Effector memory CD4-positive, alpha-beta T cell (primary cell): ENCODE results near the gene FOXM1.

Experiments
- DNase-seq, 3 donors: peaks; one replicate each; pipeline ENCODE4 v3.0.0-alpha.2; 2020
- H3K27ac ChIP-seq: 2 replicates; pipeline ENCODE4 v1.7.0; 2013; ENCODE audit warnings: mild to moderate bottlenecking, low read length, moderate library complexity; ENCODE audit not compliant: insufficient read depth, poor library complexity, severe bottlenecking
- H3K27me3 ChIP-seq: replicated peaks from 2 replicates; pipeline ENCODE4 v1.7.0; 2013; ENCODE audit warnings: mild to moderate bottlenecking, low read length; ENCODE audit not compliant: insufficient read depth, control insufficient read depth, poor library complexity, severe bottlenecking
- H3K36me3 ChIP-seq: 2 replicates; pipeline ENCODE4 v1.7.0; 2013; ENCODE audit warnings: mild to moderate bottlenecking, low read length, moderate library complexity; ENCODE audit not compliant: control insufficient read depth, insufficient read depth
- H3K4me1 ChIP-seq: 2 replicates; pipeline ENCODE4 v1.7.0; 2013; ENCODE audit warnings: low read length, mild to moderate bottlenecking; ENCODE audit not compliant: control insufficient read depth, insufficient read depth, poor library complexity, severe bottlenecking
- H3K4me3 ChIP-seq: 2 replicates; pipeline ENCODE4 v1.7.0; 2013; ENCODE audit warnings: low read length, low read depth, mild to moderate bottlenecking; ENCODE audit not compliant: insufficient read depth, poor library complexity, severe bottlenecking
- H3K9me3 ChIP-seq: 2 replicates; pipeline ENCODE4 v1.7.0; 2013; ENCODE audit warnings: mild to moderate bottlenecking, low read length, moderate library complexity; ENCODE audit not compliant: control insufficient read depth
- total RNA-seq, 3 donors: gene quantifications; one replicate each; lab custom pipeline; 2026; lab: John Stamatoyannopoulos, UW

The FOXM1 gene, protein sequence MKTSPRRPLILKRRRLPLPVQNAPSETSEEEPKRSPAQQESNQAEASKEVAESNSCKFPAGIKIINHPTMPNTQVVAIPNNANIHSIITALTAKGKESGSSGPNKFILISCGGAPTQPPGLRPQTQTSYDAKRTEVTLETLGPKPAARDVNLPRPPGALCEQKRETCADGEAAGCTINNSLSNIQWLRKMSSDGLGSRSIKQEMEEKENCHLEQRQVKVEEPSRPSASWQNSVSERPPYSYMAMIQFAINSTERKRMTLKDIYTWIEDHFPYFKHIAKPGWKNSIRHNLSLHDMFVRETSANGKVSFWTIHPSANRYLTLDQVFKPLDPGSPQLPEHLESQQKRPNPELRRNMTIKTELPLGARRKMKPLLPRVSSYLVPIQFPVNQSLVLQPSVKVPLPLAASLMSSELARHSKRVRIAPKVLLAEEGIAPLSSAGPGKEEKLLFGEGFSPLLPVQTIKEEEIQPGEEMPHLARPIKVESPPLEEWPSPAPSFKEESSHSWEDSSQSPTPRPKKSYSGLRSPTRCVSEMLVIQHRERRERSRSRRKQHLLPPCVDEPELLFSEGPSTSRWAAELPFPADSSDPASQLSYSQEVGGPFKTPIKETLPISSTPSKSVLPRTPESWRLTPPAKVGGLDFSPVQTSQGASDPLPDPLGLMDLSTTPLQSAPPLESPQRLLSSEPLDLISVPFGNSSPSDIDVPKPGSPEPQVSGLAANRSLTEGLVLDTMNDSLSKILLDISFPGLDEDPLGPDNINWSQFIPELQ
- 1.2 to 1.9 (median 1.5) reads per million in 3 donors for total RNA-seq

- Histone ChIP-seq H3K36me3 (no peaks in the 10 kb centered on the region), H3K27ac (peak within 1 kb of the TSS; percentile 90), H3K9me3 (no peaks in the 10 kb centered on the region), H3K27me3 (no peaks in the 10 kb centered on the region), H3K4me3 (peak within 1 kb of the TSS; percentile 81), H3K4me1 (peaks cover 12% of the 10 kb centered on the region)
- DNase-seq = peak; percentile 72 to 83 (median 80)
Observed at GRCh38 chr12:2877047-2877952, at the start of gene FOXM1, which contains the start of gene RHNO1. TSS of gene FOXM1 (minus strand) at chr12:2877174. CDS start at chr12:2874478, 2,696 bp downstream. TSS of gene RHNO1 (plus strand) at chr12:2877223. CDS start at chr12:2885367, 8,144 bp downstream.

- Histone ChIP-seq H3K27me3 (no peaks in the 10 kb centered on the region), H3K36me3 (peaks cover 6% of the 10 kb centered on the region), H3K27ac (no peak overlapping the region), H3K4me1 (no peaks in the 10 kb centered on the region), H3K9me3 (no peaks in the 10 kb centered on the region), H3K4me3 (no peak overlapping the region)
- DNase-seq = no peak
Observed at GRCh38 chr12:2925322-2925995, 48.5 kb upstream of the FOXM1 start.

DNA sequence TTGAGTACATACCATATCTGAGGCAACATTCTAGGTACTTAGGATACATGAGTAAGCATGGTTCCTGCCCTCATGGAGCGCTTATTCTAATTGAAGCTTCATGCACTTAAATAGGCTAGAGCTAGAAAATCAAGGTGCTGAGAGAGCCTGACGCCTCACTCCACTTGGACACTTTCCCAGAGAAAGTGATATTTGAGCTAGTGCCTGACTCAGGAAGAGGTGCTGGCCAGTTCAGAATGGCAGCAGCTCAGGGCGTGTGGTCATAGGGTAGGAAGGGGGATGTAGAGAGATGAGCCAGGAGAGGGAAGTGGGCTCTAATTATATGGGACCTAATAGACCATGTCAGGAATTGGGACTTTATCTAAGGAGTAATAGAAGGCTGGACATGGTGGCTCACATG lies 47.0 kb upstream of the FOXM1 start:
- Histone ChIP-seq H3K36me3 (peaks cover 6% of the 10 kb centered on the region), H3K27ac (no peak overlapping the region), H3K9me3 (no peaks in the 10 kb centered on the region), H3K4me3 (no peak overlapping the region), H3K27me3 (no peaks in the 10 kb centered on the region), H3K4me1 (no peaks in the 10 kb centered on the region)
- DNase-seq = no peak

- Histone ChIP-seq H3K4me1 (no peaks in the 10 kb centered on the region), H3K9me3 (no peaks in the 10 kb centered on the region), H3K27me3 (no peaks in the 10 kb centered on the region), H3K27ac (no peak overlapping the region), H3K4me3 (no peak overlapping the region), H3K36me3 (peaks cover 6% of the 10 kb centered on the region)
- DNase-seq = no peak
Observed at GRCh38 chr12:2923057-2923456, 46.1 kb upstream of the FOXM1 start.

DNA sequence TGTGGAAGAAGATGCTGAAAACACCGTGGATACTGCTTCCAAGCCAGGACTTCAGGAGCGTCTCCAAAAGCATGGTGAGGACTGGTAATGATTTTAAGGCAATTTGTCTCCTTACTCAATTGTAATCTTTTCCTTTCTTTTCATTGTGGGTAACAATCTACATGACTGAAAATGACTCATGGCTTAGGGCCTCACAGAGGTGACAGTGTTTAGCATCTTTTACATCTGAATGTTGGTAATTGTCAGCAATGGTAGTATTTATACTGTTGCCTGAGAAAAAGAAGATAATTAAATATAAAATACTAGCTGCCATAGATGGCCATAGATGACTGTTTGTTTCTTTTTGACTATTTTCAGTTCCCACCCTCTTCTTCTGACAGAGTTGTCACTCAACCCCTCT lies 45.4 kb upstream of the FOXM1 start:
- H3K36me3 ChIP-seq = peaks cover 6% of the 10 kb centered on the region
- no peaks in the 10 kb centered on the region for H3K4me1 ChIP-seq
- H3K27me3 ChIP-seq = no peaks in the 10 kb centered on the region
- DNase-seq = no peak
- H3K4me3 ChIP-seq = no peak overlapping the region
- no peak overlapping the region for H3K27ac ChIP-seq
- no peaks in the 10 kb centered on the region for H3K9me3 ChIP-seq

DNA sequence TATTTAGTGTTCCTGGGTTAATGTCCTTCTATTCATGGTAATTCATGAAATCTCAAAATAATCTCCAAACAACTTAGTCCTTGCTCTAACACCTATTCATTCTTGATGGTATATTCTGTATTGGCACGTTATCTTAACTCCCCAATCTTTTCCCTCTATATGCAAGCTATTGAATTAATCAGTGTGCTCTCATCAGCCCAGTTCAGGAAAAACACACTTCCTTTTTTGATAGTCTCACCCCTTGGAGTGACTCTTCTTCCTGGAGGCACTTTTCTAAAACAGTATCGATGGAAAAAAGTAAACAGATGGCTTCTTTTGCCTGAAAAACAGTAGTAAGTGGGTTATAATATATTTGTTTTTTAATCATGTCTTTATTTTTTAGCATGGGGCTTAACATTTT lies 42.3 kb upstream of the FOXM1 start:
- H3K4me3 ChIP-seq = no peak overlapping the region

DNA sequence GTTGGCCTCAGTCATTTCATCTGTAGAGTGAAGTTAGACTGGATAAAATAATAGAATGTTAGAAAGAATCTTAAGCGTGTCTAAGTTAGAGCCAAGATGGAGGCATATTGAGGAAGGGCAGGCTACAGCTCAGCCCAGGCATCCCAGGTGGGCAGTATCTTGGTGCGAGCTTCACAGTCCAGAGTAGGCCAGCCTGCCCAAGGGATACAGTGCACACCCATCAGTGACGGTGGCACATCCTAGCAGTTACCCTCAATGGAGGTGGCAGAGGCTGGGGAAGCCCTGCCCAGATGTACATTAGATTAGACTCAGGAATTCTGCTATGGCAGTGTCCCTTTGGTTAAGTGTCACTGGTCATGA lies 35.2 kb upstream of the FOXM1 start:
- Histone ChIP-seq H3K4me1 (no peaks in the 10 kb centered on the region), H3K4me3 (no peak overlapping the region), H3K9me3 (no peaks in the 10 kb centered on the region), H3K27ac (no peak overlapping the region), H3K36me3 (no peaks in the 10 kb centered on the region), H3K27me3 (no peaks in the 10 kb centered on the region)
- no peak for DNase-seq

More for the DNA sequence above, 42.3 kb upstream of the FOXM1 start:
- Histone ChIP-seq H3K9me3 (no peaks in the 10 kb centered on the region), H3K27ac (no peak overlapping the region), H3K27me3 (no peaks in the 10 kb centered on the region), H3K4me1 (no peaks in the 10 kb centered on the region), H3K36me3 (peaks cover 6% of the 10 kb centered on the region)
- DNase-seq = no peak

DNA sequence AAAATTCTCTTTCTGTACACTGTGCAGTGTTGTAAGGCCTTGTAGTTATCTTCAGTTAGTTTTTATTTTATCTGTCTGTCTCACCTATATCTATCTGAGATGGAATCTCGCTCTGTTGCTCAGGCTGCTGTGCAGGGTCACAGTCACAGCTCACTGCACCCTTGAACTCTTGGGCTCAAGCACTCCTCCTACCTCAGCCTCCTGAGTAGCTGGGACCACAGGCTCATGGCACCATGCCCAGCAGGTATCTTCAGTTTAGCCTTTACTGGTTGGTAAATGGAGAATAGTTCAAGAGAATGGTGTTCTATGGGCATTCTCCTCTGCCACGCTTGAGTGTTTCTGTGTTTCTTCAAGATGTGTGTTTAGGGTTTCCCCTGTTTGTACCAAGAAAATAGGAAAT lies 27.3 kb upstream of the FOXM1 start:
- Histone ChIP-seq H3K36me3 (no peaks in the 10 kb centered on the region), H3K9me3 (no peaks in the 10 kb centered on the region), H3K4me1 (no peaks in the 10 kb centered on the region), H3K27me3 (no peaks in the 10 kb centered on the region), H3K27ac (no peak overlapping the region), H3K4me3 (no peak overlapping the region)
- DNase-seq = no peak

DNA sequence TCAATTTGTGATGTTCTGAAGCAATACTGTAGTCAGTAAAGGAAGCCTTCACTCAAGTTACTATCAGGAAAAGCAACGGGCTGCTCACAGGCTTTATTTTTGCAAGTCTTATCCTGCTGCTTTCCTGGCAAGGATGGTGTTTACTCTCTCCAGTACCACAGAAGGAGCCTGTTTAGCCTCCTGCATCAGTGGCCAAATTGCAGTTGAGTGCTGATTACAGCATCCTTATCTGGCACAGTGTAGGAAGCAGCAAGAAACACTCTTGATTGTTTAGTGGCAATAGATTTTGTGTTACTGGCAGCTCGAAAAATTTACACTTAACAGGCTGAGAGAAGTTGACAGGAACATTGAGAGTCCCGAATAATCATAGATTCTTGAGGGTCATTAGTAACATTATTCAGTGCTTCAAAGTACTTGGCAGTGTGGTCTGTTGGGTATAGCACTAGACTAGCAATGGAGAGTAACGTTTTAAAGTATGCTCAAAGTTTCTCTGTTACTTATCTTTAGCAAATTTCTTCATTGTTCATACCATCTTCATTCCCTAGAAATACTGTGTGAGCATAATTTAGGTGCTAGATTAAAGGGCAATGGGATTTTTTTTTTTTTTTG lies 25.4 kb upstream of the FOXM1 start:
- no peaks in the 10 kb centered on the region for H3K9me3 ChIP-seq
- H3K4me3 ChIP-seq = no peak overlapping the region
- DNase-seq = no peak
- H3K27me3 ChIP-seq = no peaks in the 10 kb centered on the region
- no peak overlapping the region for H3K27ac ChIP-seq
- no peaks in the 10 kb centered on the region for H3K4me1 ChIP-seq
- H3K36me3 ChIP-seq = no peaks in the 10 kb centered on the region
